ENCODE measurements around the gene TMPO.
"Not testable (repeated sequence)": the region's sequence is repeated elsewhere in the genome, so short reads cannot be mapped to it uniquely, and the experiment has no call there.

Gene TMPO

GRCh38 chr12:98532687-98533304, 17.4 kb downstream of the TMPO start:
- Histone ChIP-seq H3K36me3 (ENCODE audit: insufficient read depth, low read length) (peaks cover 19% of the 10 kb centered on the region), H3K9ac (ENCODE audit: low read depth, low read length) (no peak overlapping the region), H3K4me1 (ENCODE audit: insufficient read depth, low read length) (no peaks in the 10 kb centered on the region), H3K9me3 (ENCODE audit: control insufficient read depth, insufficient read depth, low read length) (no peaks in the 10 kb centered on the region)

- no peaks in the 10 kb centered on the region for H3K9me3 ChIP-seq (ENCODE audit: control insufficient read depth, insufficient read depth, low read length)
- H3K4me1 ChIP-seq (ENCODE audit: insufficient read depth, low read length) = no peaks in the 10 kb centered on the region
- peaks cover 19% of the 10 kb centered on the region for H3K36me3 ChIP-seq (ENCODE audit: insufficient read depth, low read length)
- H3K9ac ChIP-seq (ENCODE audit: low read depth, low read length) = no peak overlapping the region
Observed at GRCh38 chr12:98533723-98534251, 18.4 kb downstream of the TMPO start.

- H3K4me1 ChIP-seq (ENCODE audit: insufficient read depth, low read length) = no peaks in the 10 kb centered on the region
- peaks cover 26% of the 10 kb centered on the region for H3K36me3 ChIP-seq (ENCODE audit: insufficient read depth, low read length)
- H3K9ac ChIP-seq (ENCODE audit: low read depth, low read length) = no peak overlapping the region
- no peaks in the 10 kb centered on the region for H3K9me3 ChIP-seq (ENCODE audit: control insufficient read depth, insufficient read depth, low read length)
Observed at GRCh38 chr12:98538031-98538430, 22.6 kb downstream of the TMPO start.

GRCh38 chr12:98543701-98544100, 28.3 kb downstream of the TMPO start:
- Histone ChIP-seq H3K4me1 (ENCODE audit: insufficient read depth, low read length) (no peaks in the 10 kb centered on the region), H3K9ac (ENCODE audit: low read depth, low read length) (no peak overlapping the region), H3K36me3 (ENCODE audit: insufficient read depth, low read length) (peaks cover 15% of the 10 kb centered on the region; the same call in 1 of the 2 replicates), H3K9me3 (ENCODE audit: control insufficient read depth, insufficient read depth, low read length) (no peaks in the 10 kb centered on the region)

GRCh38 chr12:98544751-98545150, 29.4 kb downstream of the TMPO start:
- Histone ChIP-seq H3K9ac (ENCODE audit: low read depth, low read length) (no peak overlapping the region), H3K9me3 (ENCODE audit: control insufficient read depth, insufficient read depth, low read length) (no peaks in the 10 kb centered on the region), H3K4me1 (ENCODE audit: insufficient read depth, low read length) (no peaks in the 10 kb centered on the region), H3K36me3 (ENCODE audit: insufficient read depth, low read length) (peaks cover 19% of the 10 kb centered on the region)

GRCh38 chr12:98549371-98550110, 34.2 kb downstream of the TMPO start:
- Histone ChIP-seq H3K4me1 (ENCODE audit: insufficient read depth, low read length) (no peaks in the 10 kb centered on the region), H3K36me3 (ENCODE audit: insufficient read depth, low read length) (peaks cover 16% of the 10 kb centered on the region), H3K9me3 (ENCODE audit: control insufficient read depth, insufficient read depth, low read length) (no peaks in the 10 kb centered on the region), H3K9ac (ENCODE audit: low read depth, low read length) (no peak overlapping the region)

GRCh38 chr12:98551787-98552186, 36.4 kb downstream of the TMPO start:
- H3K36me3 ChIP-seq (ENCODE audit: insufficient read depth, low read length) = peaks cover 11% of the 10 kb centered on the region
- no peaks in the 10 kb centered on the region for H3K4me1 ChIP-seq (ENCODE audit: insufficient read depth, low read length)
- H3K9ac ChIP-seq (ENCODE audit: low read depth, low read length) = no peak overlapping the region
- no peaks in the 10 kb centered on the region for H3K9me3 ChIP-seq (ENCODE audit: control insufficient read depth, insufficient read depth, low read length)

- not testable (repeated sequence) for H3K9ac ChIP-seq (ENCODE audit: low read depth, low read length); H3K36me3 ChIP-seq (ENCODE audit: insufficient read depth, low read length); H3K9me3 ChIP-seq (ENCODE audit: control insufficient read depth, insufficient read depth, low read length); H3K4me1 ChIP-seq (ENCODE audit: insufficient read depth, low read length)
Observed at GRCh38 chr12:98558097-98558496, 42.7 kb downstream of the TMPO start.

- no peak overlapping the region for H3K9ac ChIP-seq (ENCODE audit: low read depth, low read length)
- no peaks in the 10 kb centered on the region for H3K36me3 ChIP-seq (ENCODE audit: insufficient read depth, low read length)
- no peaks in the 10 kb centered on the region for H3K4me1 ChIP-seq (ENCODE audit: insufficient read depth, low read length)
- no peaks in the 10 kb centered on the region for H3K9me3 ChIP-seq (ENCODE audit: control insufficient read depth, insufficient read depth, low read length)
Observed at GRCh38 chr12:98559666-98560065, 44.3 kb downstream of the TMPO start.

GRCh38 chr12:98561846-98562245, 46.5 kb downstream of the TMPO start:
- no peaks in the 10 kb centered on the region for H3K36me3 ChIP-seq (ENCODE audit: insufficient read depth, low read length)

GRCh38 chr12:98572010-98572409, 56.6 kb downstream of the TMPO start:
- Histone ChIP-seq H3K9ac (ENCODE audit: low read depth, low read length) (no peak overlapping the region), H3K9me3 (ENCODE audit: control insufficient read depth, insufficient read depth, low read length) (no peaks in the 10 kb centered on the region), H3K4me1 (ENCODE audit: insufficient read depth, low read length) (no peaks in the 10 kb centered on the region), H3K36me3 (ENCODE audit: insufficient read depth, low read length) (no peaks in the 10 kb centered on the region)

More at GRCh38 chr12:98561846-98562245, 46.5 kb downstream of the TMPO start:
- Histone ChIP-seq H3K4me1 (ENCODE audit: insufficient read depth, low read length) (no peaks in the 10 kb centered on the region), H3K9me3 (ENCODE audit: control insufficient read depth, insufficient read depth, low read length) (no peaks in the 10 kb centered on the region), H3K9ac (ENCODE audit: low read depth, low read length) (no peak overlapping the region)

- 0 out of 2 replicates have a peak, but pooled peaks cover 2% of the 10 kb centered on the region for H3K4me1 ChIP-seq (ENCODE audit: insufficient read depth, low read length)
Observed at GRCh38 chr12:98574110-98574509, 58.7 kb downstream of the TMPO start.

GRCh38 chr12:98575013-98575412, 59.6 kb downstream of the TMPO start:
- H3K9ac ChIP-seq (ENCODE audit: low read depth, low read length) = no peak overlapping the region
- no peaks in the 10 kb centered on the region for H3K9me3 ChIP-seq (ENCODE audit: control insufficient read depth, insufficient read depth, low read length)
- H3K4me1 ChIP-seq (ENCODE audit: insufficient read depth, low read length) = 0 out of 2 replicates have a peak, but pooled peaks cover 2% of the 10 kb centered on the region
- no peaks in the 10 kb centered on the region for H3K36me3 ChIP-seq (ENCODE audit: insufficient read depth, low read length)

More at GRCh38 chr12:98574110-98574509, 58.7 kb downstream of the TMPO start:
- Histone ChIP-seq H3K9ac (ENCODE audit: low read depth, low read length) (no peak overlapping the region), H3K36me3 (ENCODE audit: insufficient read depth, low read length) (no peaks in the 10 kb centered on the region), H3K9me3 (ENCODE audit: control insufficient read depth, insufficient read depth, low read length) (no peaks in the 10 kb centered on the region)

- H3K9ac ChIP-seq (ENCODE audit: low read depth, low read length); H3K36me3 ChIP-seq (ENCODE audit: insufficient read depth, low read length); H3K9me3 ChIP-seq (ENCODE audit: control insufficient read depth, insufficient read depth, low read length); H3K4me1 ChIP-seq (ENCODE audit: insufficient read depth, low read length): not testable (repeated sequence)
Observed at GRCh38 chr12:98576795-98577194, 61.4 kb downstream of the TMPO start.

GRCh38 chr12:98578392-98578791, 63.0 kb downstream of the TMPO start:
- no peaks in the 10 kb centered on the region for H3K9me3 ChIP-seq (ENCODE audit: control insufficient read depth, insufficient read depth, low read length)
- 0 out of 2 replicates have a peak, but pooled peaks cover 2% of the 10 kb centered on the region for H3K4me1 ChIP-seq (ENCODE audit: insufficient read depth, low read length)
- no peaks in the 10 kb centered on the region for H3K36me3 ChIP-seq (ENCODE audit: insufficient read depth, low read length)
- no peak overlapping the region for H3K9ac ChIP-seq (ENCODE audit: low read depth, low read length)

Data from ES-I3 (cell line).